ENCODE results near the gene UNC45A. TPM values are rescaled to one million over a fixed set of nuclear protein-coding genes. Genes with fewer than 3 reads are reported as not detected.

Gene UNC45A
- 65.1 and 69.1 TPM in 2 replicates for total RNA-seq

DNA sequence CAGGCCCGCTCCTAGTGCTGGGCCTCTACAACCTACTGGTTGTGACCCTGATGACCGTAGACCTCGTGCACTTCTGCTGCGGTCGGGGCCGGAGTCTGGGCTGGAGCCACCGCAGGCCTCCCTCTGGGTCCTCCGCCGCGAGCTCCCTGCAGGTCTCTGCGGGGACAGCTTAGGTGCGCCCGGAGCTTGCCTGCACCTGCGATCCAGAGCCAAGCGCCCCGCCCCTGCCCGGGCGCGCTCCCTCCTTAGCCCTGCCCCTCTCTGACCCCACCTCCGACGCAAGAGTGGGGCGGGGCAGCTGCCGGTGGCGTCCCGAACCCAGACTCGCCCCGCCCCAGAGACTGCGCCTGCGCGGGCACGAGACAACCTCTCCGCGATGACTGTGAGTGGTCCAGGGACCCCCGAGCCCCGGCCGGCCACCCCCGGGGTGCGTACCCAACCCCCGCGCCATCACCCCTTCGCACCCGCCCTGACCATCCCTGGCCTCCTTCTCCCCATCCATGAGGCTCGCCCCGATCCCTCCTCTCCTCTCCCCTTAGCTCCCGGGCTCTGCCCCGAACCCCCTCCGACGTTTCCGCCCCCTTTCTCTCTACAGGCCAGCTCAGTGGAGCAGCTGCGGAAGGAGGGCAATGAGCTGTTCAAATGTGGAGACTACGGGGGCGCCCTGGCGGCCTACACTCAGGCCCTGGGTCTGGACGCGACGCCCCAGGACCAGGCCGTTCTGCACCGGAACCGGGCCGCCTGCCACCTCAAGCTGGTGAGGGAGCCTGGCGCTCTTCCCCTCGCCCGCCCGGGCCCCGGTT, at the start of gene UNC45A:
Gene UNC45A (plus strand): TSS at position 337 of the 803 bp plus-strand sequence. CDS start 40 bp downstream, at position 377.
- peak; percentile 84 for DNase-seq (ENCODE audit: low read depth)
- TF ChIP-seq CTCF (IDR thresholded peaks at IDR 0.05; ENCODE audit: insufficient read depth, low read depth, low read length): no peak

GRCh38 chr15:90885432-90886290, 49.4 kb upstream of the UNC45A start:
- no peak overlapping the region for H3K4me3 ChIP-seq (ENCODE audit: low read depth, low read length)
- peak; percentile 70 for DNase-seq (ENCODE audit: low read depth)
- peak; percentile 98 for TF ChIP-seq CTCF (IDR thresholded peaks at IDR 0.05; ENCODE audit: insufficient read depth, low read depth, low read length)

More for the DNA sequence above, at the start of gene UNC45A:
- peak within 1 kb of the TSS; percentile 87 for H3K4me3 ChIP-seq (ENCODE audit: low read depth, low read length)

DNA sequence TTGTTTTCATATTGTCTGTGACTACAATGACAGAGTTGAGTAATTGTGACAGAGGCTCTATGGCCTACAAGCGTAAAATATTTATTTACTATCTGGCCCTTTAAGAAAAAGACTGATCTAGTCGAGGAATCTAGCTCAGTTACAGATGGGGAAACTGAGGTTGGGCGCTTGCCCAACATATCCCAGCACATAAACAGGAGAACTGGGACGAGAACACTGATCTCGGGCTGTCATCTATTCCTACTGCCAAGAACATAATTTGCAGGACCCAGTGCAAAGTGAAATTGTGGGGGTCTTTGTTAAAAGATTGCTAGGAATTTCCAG, 48.8 kb upstream of the UNC45A start:
- TF ChIP-seq CTCF (IDR thresholded peaks at IDR 0.05; ENCODE audit: insufficient read depth, low read depth, low read length): no peak

GRCh38 chr15:90887037-90887481, 48.0 kb upstream of the UNC45A start:
- no peak for TF ChIP-seq CTCF (IDR thresholded peaks at IDR 0.05; ENCODE audit: insufficient read depth, low read depth, low read length)
- no peak for DNase-seq (ENCODE audit: low read depth)
- H3K4me3 ChIP-seq (ENCODE audit: low read depth, low read length): no peak overlapping the region

More for the DNA sequence above, 48.8 kb upstream of the UNC45A start:
- no peak overlapping the region for H3K4me3 ChIP-seq (ENCODE audit: low read depth, low read length)
- DNase-seq (ENCODE audit: low read depth): no peak

- no peak overlapping the region for H3K4me3 ChIP-seq (ENCODE audit: low read depth, low read length)
- DNase-seq (ENCODE audit: low read depth): no peak
- TF ChIP-seq CTCF (IDR thresholded peaks at IDR 0.05; ENCODE audit: insufficient read depth, low read depth, low read length): no peak
Observed at GRCh38 chr15:90889313-90889730, 45.8 kb upstream of the UNC45A start.

DNA sequence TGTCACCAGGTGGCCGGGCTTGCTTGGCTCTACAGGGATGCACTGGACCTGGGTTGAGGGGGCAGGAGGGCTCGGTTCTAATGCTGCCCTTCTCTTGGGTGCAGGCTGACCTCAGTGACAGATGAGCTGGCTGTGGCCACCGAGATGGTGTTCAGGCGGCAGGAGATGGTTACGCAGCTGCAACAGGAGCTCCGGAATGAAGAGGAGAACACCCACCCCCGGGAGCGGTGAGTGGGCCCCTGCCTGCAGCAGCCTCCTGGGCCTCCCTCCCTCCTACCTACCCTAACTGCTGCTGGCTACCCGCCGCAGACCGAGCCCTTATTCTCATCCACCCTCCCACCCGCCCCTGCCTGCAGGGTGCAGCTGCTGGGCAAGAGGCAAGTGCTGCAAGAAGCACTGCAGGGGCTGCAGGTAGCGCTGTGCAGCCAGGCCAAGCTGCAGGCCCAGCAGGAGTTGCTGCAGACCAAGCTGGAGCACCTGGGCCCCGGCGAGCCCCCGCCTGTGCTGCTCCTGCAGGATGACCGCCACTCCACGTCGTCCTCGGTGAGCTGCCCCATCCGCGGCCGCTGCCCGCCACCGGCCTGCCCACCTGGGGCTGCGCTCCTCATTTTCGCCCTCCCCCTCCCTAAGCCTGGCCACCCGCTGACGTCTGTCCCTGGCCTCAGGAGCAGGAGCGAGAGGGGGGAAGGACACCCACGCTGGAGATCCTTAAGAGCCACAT, 45.2 kb upstream of the UNC45A start:
- no peak overlapping the region for H3K4me3 ChIP-seq (ENCODE audit: low read depth, low read length)
- no peak for TF ChIP-seq CTCF (IDR thresholded peaks at IDR 0.05; ENCODE audit: insufficient read depth, low read depth, low read length)
- DNase-seq (ENCODE audit: low read depth): no peak
